ENCODE data around the gene KIAA1328. TPM values are rescaled to one million over a fixed set of nuclear protein-coding genes. Genes with fewer than 3 reads are reported as not detected.

Gene KIAA1328
- total RNA-seq, 2 experiments from 2014 or later, result 9.8 to 10.7 TPM

DNA sequence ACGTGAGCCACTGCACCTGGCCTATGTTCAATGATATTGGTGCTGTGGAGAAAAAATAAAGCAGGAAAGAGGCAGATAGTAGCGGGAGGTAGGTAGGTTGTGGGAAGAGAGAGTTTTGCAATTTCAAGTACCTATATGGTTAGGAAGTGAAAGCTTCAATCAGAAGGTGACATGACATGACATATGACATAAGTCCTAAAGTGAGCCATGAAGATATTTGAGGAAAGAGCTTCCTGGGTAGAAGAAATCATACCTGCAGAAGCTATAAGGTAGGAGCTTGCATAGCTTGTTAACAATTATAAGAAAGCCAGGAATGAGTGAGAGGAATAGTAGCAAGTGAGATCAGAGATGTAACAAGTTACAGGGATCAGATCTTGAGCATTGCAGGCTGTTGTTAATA lies 4.2 kb downstream of the KIAA1328 start:
- ATAC-seq (ENCODE audit: low read depth) (no peak), DNase-seq (no peak)
- Mint-ChIP-seq H3K36me3 (peaks cover 17% of the 10 kb centered on the region), H3K27ac (no peak overlapping the region), H3K4me1 (peaks cover 16% of the 10 kb centered on the region), H3K9me3 (no peaks in the 10 kb centered on the region), H3K27me3 (no peaks in the 10 kb centered on the region), H3K4me3 (no peak overlapping the region)
- POLR2A ChIA-PET, result no interaction called here

DNA sequence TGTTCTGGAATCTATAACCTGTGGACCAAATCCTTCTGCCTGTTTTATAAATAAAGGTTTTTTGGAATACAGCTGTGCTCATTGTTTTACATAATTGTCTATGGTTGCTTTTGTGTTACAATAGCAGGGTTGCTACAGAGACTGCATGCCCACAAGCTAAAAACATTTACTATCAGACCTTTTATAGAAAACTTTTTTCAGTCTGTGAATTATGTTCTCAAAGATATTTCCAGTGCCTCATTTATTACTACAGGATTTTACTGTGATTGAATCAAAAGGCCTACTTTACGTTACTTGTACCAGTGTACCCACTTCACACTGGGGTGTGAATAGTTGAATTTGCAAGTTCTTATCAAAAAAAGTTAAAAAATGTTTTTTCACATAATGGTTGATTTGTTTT lies 7.0 kb downstream of the KIAA1328 start:
- H3K4me1 Mint-ChIP-seq, result peaks cover 3% of the 10 kb centered on the region
- H3K27ac Mint-ChIP-seq, result no peak overlapping the region
- ATAC-seq (ENCODE audit: low read depth) (no peak), DNase-seq (no peak)
- H3K27me3 Mint-ChIP-seq, result no peaks in the 10 kb centered on the region
- no peak overlapping the region for H3K4me3 Mint-ChIP-seq
- H3K36me3 Mint-ChIP-seq, result peaks cover 37% of the 10 kb centered on the region
- POLR2A ChIA-PET, result no interaction called here
- peaks cover 2% of the 10 kb centered on the region for H3K9me3 Mint-ChIP-seq

DNA sequence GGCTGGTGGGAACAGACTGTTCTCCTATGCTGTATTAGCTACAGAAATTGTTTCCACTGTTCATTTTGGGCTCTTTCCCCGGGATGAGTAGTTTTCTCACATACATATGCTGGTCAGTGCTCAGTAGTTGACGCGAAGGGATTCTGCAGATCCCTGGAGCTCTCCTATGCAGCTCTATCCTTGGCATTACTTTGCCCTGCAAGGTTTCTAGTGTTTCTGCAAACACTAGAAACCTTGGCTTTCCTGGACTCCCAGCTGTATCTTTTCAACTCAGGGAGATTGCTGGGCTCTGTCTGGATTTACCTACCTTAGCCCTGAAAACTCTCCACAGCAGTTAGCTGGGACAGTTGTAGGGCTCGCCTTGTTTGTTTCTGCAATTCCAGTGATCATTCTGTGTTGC lies 10.9 kb downstream of the KIAA1328 start:
- ATAC-seq (ENCODE audit: low read depth) (no peak), DNase-seq (no peak)
- Mint-ChIP-seq H3K9me3 (peaks cover 2% of the 10 kb centered on the region), H3K4me1 (peaks cover 2% of the 10 kb centered on the region), H3K4me3 (no peak overlapping the region), H3K27me3 (no peaks in the 10 kb centered on the region), H3K27ac (no peak overlapping the region), H3K36me3 (peaks cover 42% of the 10 kb centered on the region)
- POLR2A ChIA-PET, result interaction anchor here (0.9 kb wide), 1 partner anchor 11 kb away, joined by 3 read pairs; the partner anchor contains the start of gene TPGS2

DNA sequence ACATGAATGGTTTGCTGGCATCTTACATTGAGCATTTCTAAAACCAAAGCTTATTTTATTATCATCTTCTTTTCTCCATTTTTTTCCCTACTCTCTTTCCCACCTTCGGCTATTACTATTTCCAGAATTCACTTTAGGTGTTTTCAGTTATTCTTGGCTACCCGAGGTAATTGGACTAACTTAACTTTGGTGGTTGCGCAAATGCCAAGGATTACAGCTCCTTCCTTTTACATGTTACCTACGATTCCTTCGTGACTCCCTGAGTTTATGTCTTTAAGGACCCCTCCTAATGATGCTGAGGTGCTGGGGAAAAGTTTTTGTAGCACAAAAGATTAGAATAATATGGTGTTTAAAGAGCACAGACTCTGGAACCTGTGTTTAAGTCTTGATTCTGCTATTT lies 14.3 kb downstream of the KIAA1328 start:
- Mint-ChIP-seq H3K27ac (no peak overlapping the region), H3K4me3 (no peak overlapping the region), H3K27me3 (no peaks in the 10 kb centered on the region), H3K9me3 (peaks cover 2% of the 10 kb centered on the region), H3K36me3 (peaks cover 29% of the 10 kb centered on the region), H3K4me1 (peaks cover 2% of the 10 kb centered on the region)
- no peak for ATAC-seq (ENCODE audit: low read depth)
- no peak for DNase-seq
- POLR2A ChIA-PET, result no interaction called here

DNA sequence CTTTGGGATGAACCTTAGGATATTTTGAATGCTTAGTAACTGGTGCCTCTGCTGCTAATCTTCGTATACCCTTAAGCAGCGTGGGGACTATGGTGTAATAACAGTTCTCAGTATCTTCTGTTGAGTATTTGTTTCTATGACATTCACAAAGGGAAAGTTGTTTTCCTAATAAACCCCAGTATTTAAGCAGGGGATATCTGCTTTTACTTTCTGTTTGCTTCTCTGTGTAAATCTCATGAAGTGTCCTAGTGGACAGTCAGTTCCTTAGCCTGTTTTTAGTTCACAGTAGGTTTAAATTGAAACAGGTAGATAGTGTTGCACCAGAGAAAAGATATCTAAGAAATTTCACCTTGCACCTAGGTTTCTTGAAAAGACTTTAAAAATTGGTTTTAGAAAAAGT lies 14.9 kb downstream of the KIAA1328 start:
- ATAC-seq (ENCODE audit: low read depth), result no peak
- Mint-ChIP-seq H3K27me3 (no peaks in the 10 kb centered on the region), H3K4me1 (peaks cover 2% of the 10 kb centered on the region), H3K9me3 (peaks cover 2% of the 10 kb centered on the region), H3K36me3 (peaks cover 24% of the 10 kb centered on the region), H3K27ac (no peak overlapping the region), H3K4me3 (no peak overlapping the region)
- DNase-seq, result no peak
- POLR2A ChIA-PET, result no interaction called here

DNA sequence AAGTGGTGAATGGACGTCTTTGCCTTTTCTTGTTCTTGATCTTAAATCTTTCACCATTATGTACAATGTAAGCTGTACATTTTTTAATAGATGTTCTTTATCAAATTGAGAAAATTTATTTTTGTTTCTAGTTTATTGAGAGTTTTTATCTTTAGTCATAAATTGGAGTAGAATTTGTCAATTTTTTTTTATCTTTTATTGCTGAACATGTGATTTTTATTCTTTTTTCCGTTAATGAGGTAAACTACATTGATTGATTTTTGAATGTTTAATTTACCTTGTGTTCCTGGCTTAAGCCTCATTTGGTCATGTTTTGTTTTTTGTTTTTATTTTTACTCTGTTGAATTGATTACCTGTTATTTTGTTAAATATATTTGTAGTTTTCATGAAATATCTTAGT lies 19.7 kb downstream of the KIAA1328 start:
- ATAC-seq (ENCODE audit: low read depth), result no peak
- Mint-ChIP-seq H3K36me3 (peaks cover 23% of the 10 kb centered on the region), H3K4me1 (no peaks in the 10 kb centered on the region), H3K27ac (no peak overlapping the region), H3K9me3 (peaks cover 8% of the 10 kb centered on the region), H3K4me3 (no peak overlapping the region), H3K27me3 (no peaks in the 10 kb centered on the region)
- POLR2A ChIA-PET, result no interaction called here
- DNase-seq, result no peak

DNA sequence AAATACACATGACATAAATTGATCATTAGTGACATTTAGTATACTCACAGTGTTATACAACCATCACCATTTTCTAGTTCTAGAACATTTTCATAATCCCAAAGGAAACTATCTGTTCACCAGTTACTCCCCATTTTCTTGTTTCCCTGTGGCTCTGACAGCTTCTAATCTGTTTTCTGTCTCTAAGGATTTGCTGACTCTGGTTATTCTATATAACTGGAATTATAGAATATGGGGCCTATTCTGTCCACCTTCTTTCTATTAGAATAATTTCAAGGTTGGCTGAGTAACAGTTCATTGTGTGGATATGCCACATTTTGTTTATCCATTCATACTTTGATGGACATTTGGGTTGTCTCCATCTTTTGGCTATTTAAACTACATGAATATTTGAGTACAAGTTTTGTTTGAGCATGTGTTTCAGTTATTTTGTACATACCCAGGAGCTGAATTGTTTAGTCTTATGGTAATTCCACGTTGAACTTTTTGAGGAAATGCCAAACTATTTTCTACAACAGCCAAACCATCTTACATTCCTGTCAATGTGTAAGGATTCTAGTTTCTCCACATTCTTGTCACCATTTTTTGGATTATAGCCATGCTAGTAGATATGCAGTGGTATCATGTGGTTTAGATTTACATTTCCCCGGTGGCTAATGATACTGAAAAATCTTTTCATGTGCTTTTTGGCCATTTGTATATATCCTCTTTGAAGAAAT lies 20.5 kb downstream of the KIAA1328 start:
- ATAC-seq (ENCODE audit: low read depth), result no peak
- Mint-ChIP-seq H3K9me3 (peaks cover 10% of the 10 kb centered on the region), H3K27me3 (no peaks in the 10 kb centered on the region), H3K27ac (no peak overlapping the region), H3K4me1 (no peaks in the 10 kb centered on the region), H3K4me3 (no peak overlapping the region), H3K36me3 (peaks cover 29% of the 10 kb centered on the region)
- no peak for DNase-seq
- POLR2A ChIA-PET, result no interaction called here

DNA sequence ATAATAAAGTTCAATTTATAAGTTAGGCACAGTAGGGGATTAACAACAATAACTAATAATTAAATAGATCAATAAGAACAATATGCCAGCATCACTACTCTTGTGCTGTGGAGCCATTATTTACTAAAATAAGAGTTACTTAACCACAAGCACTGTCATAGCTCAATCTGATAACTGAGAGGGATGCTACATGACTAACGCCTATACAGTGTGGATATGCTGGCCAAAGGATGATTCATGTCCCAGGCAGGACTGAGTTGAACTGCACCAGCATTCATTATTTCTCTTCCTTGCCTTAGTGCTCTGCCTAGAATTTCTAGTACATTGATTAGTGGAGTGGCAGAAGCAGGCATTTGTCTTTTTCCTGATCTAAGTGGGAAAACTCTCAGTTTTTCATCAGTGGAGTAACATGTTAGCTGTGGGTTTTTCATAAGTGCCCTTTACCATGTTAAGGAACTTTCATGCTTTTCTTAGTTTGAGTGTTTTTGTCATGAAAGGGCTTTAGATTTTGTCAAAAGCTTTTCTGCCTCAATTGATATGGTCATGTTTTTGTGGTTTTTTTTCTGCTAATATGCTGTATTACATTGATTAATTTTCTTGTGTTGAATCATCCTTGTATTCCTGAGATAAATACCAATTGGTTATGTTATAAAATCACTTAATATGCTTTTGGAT lies 21.7 kb downstream of the KIAA1328 start:
- Mint-ChIP-seq H3K4me3 (no peak overlapping the region), H3K27me3 (no peaks in the 10 kb centered on the region), H3K27ac (no peak overlapping the region), H3K4me1 (no peaks in the 10 kb centered on the region), H3K36me3 (peaks cover 30% of the 10 kb centered on the region), H3K9me3 (peaks cover 11% of the 10 kb centered on the region)
- POLR2A ChIA-PET, result interaction anchor here (1.1 kb wide), 1 partner anchor 21 kb away, joined by 3 read pairs; the partner anchor contains the start of genes KIAA1328 and TPGS2
- ATAC-seq (ENCODE audit: low read depth) (no peak), DNase-seq (no peak)

DNA sequence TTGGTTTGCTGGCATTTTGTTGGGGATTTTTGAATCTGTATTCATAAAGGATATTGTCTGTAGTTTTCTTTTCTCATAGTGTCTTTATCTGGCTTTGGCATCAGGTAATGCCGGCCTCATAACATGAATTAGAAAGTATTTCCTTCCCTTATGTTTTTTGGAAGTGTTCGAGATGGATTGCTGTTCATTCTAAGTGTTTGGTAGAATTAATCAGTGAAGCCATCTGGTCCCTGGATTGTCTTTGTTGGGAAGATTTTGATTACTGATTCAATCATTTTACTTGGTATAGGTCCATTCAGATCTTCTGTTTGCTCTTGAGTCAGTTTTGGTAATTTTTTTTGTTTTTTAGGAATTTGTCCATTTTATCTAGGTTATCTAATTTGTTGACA lies 22.3 kb downstream of the KIAA1328 start:
- H3K9me3 Mint-ChIP-seq, result peaks cover 11% of the 10 kb centered on the region
- POLR2A ChIA-PET, result interaction anchor here (1.1 kb wide), 1 partner anchor 22 kb away, joined by 3 read pairs; the partner anchor contains the start of genes KIAA1328 and TPGS2

DNA sequence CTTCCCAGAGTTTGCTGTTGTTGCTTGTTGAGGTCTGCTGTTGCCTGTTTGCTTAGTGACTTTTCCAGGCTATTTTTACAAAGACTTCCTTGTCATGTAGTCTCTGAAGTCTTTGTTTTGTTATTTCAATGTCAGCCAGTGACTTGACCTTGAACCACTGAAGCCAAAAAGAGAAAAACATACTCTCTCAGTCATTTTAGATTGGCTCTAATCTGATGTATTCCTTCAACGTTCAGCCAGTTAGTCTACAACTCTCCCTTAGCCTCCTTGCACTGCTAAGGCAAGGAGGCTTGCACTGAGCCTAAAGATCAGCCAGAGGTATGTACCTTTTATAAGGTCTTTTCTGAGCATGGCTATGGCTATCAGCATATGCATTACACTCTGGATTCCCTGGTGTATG lies 27.9 kb downstream of the KIAA1328 start:
- no peaks in the 10 kb centered on the region for H3K4me1 Mint-ChIP-seq
- no peak overlapping the region for H3K27ac Mint-ChIP-seq
- ATAC-seq (ENCODE audit: low read depth), result no peak
- H3K27me3 Mint-ChIP-seq, result no peaks in the 10 kb centered on the region
- POLR2A ChIA-PET, result no interaction called here
- H3K9me3 Mint-ChIP-seq, result peaks cover 9% of the 10 kb centered on the region
- no peak for DNase-seq
- no peak overlapping the region for H3K4me3 Mint-ChIP-seq
- peaks cover 31% of the 10 kb centered on the region for H3K36me3 Mint-ChIP-seq

More for the DNA sequence above, 22.3 kb downstream of the KIAA1328 start:
- Mint-ChIP-seq H3K36me3 (peaks cover 34% of the 10 kb centered on the region), H3K4me3 (no peak overlapping the region), H3K27ac (no peak overlapping the region), H3K4me1 (no peaks in the 10 kb centered on the region), H3K27me3 (no peaks in the 10 kb centered on the region)
- ATAC-seq (ENCODE audit: low read depth) (no peak), DNase-seq (no peak)

DNA sequence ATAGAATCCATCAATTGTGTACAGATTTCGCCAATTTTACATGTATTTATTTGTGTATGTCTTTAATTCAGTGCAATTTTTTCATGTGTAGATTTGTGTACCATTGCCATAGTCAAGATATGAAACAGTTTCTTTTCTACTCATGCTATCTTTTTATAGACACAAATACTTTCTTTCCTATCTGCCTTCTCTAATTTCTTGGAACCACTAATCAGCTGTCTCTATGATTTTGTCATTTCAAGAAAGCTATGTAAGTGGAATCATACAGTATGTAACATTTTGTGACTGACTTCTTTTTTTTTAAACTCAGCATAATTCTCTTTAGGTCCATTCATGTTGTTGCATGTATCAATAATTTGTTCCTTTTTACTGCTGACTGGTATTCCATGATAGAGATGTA lies 33.3 kb downstream of the KIAA1328 start:
- ATAC-seq (ENCODE audit: low read depth), result no peak
- H3K27ac Mint-ChIP-seq, result no peak overlapping the region

DNA sequence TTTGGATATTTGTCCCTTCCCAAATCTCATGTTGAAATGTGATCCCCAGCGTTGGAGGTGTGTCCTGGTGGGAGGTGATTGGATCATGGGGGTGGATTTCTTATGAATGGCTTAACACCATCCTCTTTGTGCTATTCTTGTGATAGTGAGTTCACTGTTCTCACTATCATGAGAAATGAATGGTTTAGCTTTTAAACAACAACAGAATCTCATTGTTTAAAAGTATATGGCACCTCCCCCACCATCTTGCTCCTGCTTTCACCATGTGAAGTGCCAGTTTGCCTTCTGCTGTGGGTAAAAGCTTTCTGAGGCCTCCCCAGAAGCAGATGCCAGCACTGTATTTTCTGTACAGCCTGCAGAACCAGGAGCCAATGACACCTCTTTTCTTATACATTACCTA lies 38.1 kb downstream of the KIAA1328 start:
- POLR2A ChIA-PET, result no interaction called here

More for the DNA sequence above, 33.3 kb downstream of the KIAA1328 start:
- Mint-ChIP-seq H3K4me1 (no peaks in the 10 kb centered on the region), H3K4me3 (no peak overlapping the region), H3K9me3 (no peaks in the 10 kb centered on the region), H3K36me3 (peaks cover 24% of the 10 kb centered on the region), H3K27me3 (no peaks in the 10 kb centered on the region)
- POLR2A ChIA-PET, result no interaction called here
- no peak for DNase-seq

DNA sequence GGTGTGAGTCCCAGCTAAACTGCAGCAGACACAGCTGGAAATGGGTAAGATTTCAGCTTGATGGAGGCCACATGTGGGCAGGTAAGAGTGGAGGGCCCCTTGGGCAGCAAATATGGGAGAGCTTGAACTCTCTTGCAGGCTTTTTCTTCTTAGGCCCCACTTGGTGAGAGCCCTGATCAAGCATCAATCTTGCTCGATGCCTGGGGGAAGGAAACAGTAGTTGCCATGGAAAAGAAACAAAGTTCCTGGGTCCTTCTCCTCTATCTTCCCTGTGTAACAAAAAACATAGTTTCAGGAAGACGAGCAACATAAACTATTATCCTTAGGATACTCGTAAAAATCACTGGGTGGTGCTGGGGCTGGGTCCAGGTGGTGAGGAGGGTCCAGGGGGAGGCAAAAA lies 42.9 kb downstream of the KIAA1328 start:
- Mint-ChIP-seq H3K4me3 (no peak overlapping the region), H3K36me3 (peaks cover 32% of the 10 kb centered on the region), H3K9me3 (peaks cover 8% of the 10 kb centered on the region), H3K4me1 (peaks cover 6% of the 10 kb centered on the region), H3K27me3 (no peaks in the 10 kb centered on the region), H3K27ac (peak overlapping the region; percentile 60)
- ATAC-seq (ENCODE audit: low read depth), result no peak
- POLR2A ChIA-PET, result no interaction called here
- no peak for DNase-seq

More for the DNA sequence above, 38.1 kb downstream of the KIAA1328 start:
- no peak overlapping the region for H3K27ac Mint-ChIP-seq
- H3K36me3 Mint-ChIP-seq, result peaks cover 30% of the 10 kb centered on the region
- DNase-seq (no peak), ATAC-seq (ENCODE audit: low read depth) (no peak)
- H3K4me1 Mint-ChIP-seq, result peaks cover 2% of the 10 kb centered on the region
- H3K9me3 Mint-ChIP-seq, result no peaks in the 10 kb centered on the region
- no peaks in the 10 kb centered on the region for H3K27me3 Mint-ChIP-seq
- no peak overlapping the region for H3K4me3 Mint-ChIP-seq

DNA sequence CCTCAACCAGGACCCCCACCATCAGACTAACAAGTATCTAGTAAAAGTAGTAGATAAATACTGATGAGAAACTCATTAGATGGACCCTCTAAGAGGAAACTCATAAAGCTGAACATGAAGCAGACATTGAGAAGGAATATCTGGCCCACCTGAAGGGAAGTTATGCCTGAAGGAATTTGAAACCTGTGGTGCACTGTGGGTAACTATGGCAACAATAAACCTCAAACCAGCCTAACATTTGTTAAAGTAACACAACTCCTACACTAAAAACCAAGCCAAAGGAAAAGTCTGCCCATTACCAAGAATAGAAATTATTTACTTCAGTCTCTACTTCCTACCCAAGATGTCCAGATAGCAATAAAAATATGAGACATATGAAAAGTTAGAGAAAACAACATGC lies 43.4 kb downstream of the KIAA1328 start:
- no peak overlapping the region for H3K4me3 Mint-ChIP-seq
- ATAC-seq (ENCODE audit: low read depth) (no peak), DNase-seq (no peak)
- POLR2A ChIA-PET, result no interaction called here
- H3K9me3 Mint-ChIP-seq, result peaks cover 12% of the 10 kb centered on the region
- no peak overlapping the region for H3K27ac Mint-ChIP-seq
- H3K27me3 Mint-ChIP-seq, result no peaks in the 10 kb centered on the region
- H3K4me1 Mint-ChIP-seq, result peaks cover 6% of the 10 kb centered on the region
- H3K36me3 Mint-ChIP-seq, result peaks cover 30% of the 10 kb centered on the region

All from activated naive CD8-positive, alpha-beta T cell treated with anti-CD3 and anti-CD28 coated beads, Interleukin-2, amount 10 ng/mL, durations not matched to agents 7 days and 5 days (primary cell).